ENCODE data around the gene ANKS1B.

Gene ANKS1B

DNA sequence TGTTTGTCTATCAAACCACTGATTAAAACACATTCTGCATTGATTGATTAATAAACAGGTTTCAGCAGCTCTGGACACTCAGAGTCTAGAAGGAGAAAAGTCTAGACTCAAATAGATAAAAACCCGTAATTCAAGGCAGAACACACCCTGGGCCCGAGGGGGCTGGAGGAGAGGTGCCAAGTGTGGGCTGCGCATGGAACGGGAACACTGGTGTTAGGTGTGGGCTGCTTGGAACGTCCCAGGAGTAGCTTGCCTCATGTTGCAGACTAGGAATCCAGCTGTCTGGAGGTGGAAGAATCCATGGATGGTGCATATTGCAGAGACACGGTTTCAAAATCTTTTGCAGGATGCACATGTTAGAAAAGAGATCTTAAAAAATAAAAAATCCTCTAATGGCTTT lies 1116.7 kb downstream of the ANKS1B start:
- TF ChIP-seq, protein P1, sequence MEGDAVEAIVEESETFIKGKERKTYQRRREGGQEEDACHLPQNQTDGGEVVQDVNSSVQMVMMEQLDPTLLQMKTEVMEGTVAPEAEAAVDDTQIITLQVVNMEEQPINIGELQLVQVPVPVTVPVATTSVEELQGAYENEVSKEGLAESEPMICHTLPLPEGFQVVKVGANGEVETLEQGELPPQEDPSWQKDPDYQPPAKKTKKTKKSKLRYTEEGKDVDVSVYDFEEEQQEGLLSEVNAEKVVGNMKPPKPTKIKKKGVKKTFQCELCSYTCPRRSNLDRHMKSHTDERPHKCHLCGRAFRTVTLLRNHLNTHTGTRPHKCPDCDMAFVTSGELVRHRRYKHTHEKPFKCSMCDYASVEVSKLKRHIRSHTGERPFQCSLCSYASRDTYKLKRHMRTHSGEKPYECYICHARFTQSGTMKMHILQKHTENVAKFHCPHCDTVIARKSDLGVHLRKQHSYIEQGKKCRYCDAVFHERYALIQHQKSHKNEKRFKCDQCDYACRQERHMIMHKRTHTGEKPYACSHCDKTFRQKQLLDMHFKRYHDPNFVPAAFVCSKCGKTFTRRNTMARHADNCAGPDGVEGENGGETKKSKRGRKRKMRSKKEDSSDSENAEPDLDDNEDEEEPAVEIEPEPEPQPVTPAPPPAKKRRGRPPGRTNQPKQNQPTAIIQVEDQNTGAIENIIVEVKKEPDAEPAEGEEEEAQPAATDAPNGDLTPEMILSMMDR (IDR thresholded peaks at IDR 0.05; ENCODE audit: low read length) = no peak
- no peak for TF ChIP-seq EZH2 (IDR thresholded peaks at IDR 0.05; ENCODE audit: borderline replicate concordance, low read length)
- H3K9me2 ChIP-seq (ENCODE audit: low read depth, low read length) = no peaks in the 10 kb centered on the region
- H3F3A ChIP-seq (ENCODE audit: insufficient read depth, low read length) = no peaks in the 10 kb centered on the region
- no peaks in the 10 kb centered on the region; the same call in 1 of the 2 replicates for H3K27me3 ChIP-seq (ENCODE audit: insufficient read depth, low read length)
- no peaks in the 10 kb centered on the region for H3K36me3 ChIP-seq (ENCODE audit: insufficient read depth, low read length)
- H2AFZ ChIP-seq (ENCODE audit: low read length) = no peak overlapping the region
- H3K9ac ChIP-seq (ENCODE audit: low read length) = no peak overlapping the region
- H3K4me3 ChIP-seq (ENCODE audit: low read depth, low read length, poor library complexity, severe bottlenecking) = no peak overlapping the region
- no peak overlapping the region for H3K4me2 ChIP-seq (ENCODE audit: low read length)
- no peaks in the 10 kb centered on the region for H3K4me1 ChIP-seq (ENCODE audit: insufficient read depth, low read length, severe bottlenecking)
- H3K9me3 ChIP-seq (ENCODE audit: low read length) = no peaks in the 10 kb centered on the region
- no peaks in the 10 kb centered on the region for H3K79me2 ChIP-seq (ENCODE audit: insufficient read depth, low read length)
- H4K20me1 ChIP-seq (ENCODE audit: insufficient read depth, low read length) = no peaks in the 10 kb centered on the region
- H3K27ac ChIP-seq (ENCODE audit: low read depth, low read length, poor library complexity, severe bottlenecking) = no peak overlapping the region

DNA sequence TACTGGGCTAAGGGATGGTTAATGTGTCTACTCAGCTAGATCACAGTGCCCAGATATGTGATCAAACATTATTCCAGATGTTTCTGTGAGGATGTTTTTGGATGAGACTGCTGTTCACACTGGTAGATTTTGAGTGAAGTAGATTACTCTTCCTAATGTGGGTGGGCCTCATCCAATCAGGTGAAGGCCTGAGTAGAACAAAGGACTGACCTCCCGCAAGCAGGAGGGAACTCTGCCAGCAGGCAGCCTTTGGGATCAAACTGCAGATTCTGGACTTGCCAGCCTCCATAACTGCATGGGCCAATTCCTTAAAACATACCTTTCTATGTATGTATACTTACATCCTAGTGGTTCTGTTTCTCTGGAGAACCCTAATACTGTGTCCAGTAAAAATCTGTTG lies 1120.4 kb downstream of the ANKS1B start:
- Histone ChIP-seq H2AFZ (ENCODE audit: low read length) (no peak overlapping the region), H3K9me2 (ENCODE audit: low read depth, low read length) (no peaks in the 10 kb centered on the region), H3K4me3 (ENCODE audit: low read depth, low read length, poor library complexity, severe bottlenecking) (no peak overlapping the region), H3K9ac (ENCODE audit: low read length) (no peak overlapping the region), H3K4me1 (ENCODE audit: insufficient read depth, low read length, severe bottlenecking) (no peaks in the 10 kb centered on the region), H3K27ac (ENCODE audit: low read depth, low read length, poor library complexity, severe bottlenecking) (no peak overlapping the region), H3K9me3 (ENCODE audit: low read length) (no peaks in the 10 kb centered on the region), H3K4me2 (ENCODE audit: low read length) (no peak overlapping the region), H4K20me1 (ENCODE audit: insufficient read depth, low read length) (no peaks in the 10 kb centered on the region), H3F3A (ENCODE audit: insufficient read depth, low read length) (no peaks in the 10 kb centered on the region), H3K79me2 (ENCODE audit: insufficient read depth, low read length) (no peaks in the 10 kb centered on the region), H3K36me3 (ENCODE audit: insufficient read depth, low read length) (no peaks in the 10 kb centered on the region), H3K27me3 (ENCODE audit: insufficient read depth, low read length) (no peaks in the 10 kb centered on the region; the same call in 1 of the 2 replicates)
- no peak for TF ChIP-seq EZH2 (IDR thresholded peaks at IDR 0.05; ENCODE audit: borderline replicate concordance, low read length)
- TF ChIP-seq, protein P1 (IDR thresholded peaks at IDR 0.05; ENCODE audit: low read length) = no peak

DNA sequence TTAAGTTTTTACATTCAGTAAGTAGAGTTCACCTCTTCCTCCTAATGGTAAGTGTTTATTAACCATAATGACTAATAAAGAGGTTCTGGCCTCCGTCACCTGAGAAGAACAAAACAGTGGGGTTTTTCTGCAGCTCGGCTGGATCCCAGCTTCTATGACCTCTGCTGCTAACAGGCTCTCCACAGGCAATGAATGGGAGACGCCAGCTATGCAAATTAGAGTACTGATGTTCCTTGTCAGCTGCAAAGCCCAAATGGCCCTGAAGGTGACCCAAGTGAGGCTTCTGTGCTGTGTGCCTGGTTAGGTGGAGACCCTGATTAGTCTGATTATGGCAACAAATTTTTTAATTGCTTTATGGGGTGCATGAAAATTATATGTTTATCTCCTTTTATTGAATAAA lies 1121.6 kb downstream of the ANKS1B start:
- Histone ChIP-seq H3K27ac (ENCODE audit: low read depth, low read length, poor library complexity, severe bottlenecking) (no peak overlapping the region), H3K4me3 (ENCODE audit: low read depth, low read length, poor library complexity, severe bottlenecking) (no peak overlapping the region), H3K79me2 (ENCODE audit: insufficient read depth, low read length) (no peaks in the 10 kb centered on the region), H2AFZ (ENCODE audit: low read length) (no peak overlapping the region), H4K20me1 (ENCODE audit: insufficient read depth, low read length) (no peaks in the 10 kb centered on the region), H3K36me3 (ENCODE audit: insufficient read depth, low read length) (no peaks in the 10 kb centered on the region), H3K9me3 (ENCODE audit: low read length) (no peaks in the 10 kb centered on the region), H3K9ac (ENCODE audit: low read length) (no peak overlapping the region), H3K4me1 (ENCODE audit: insufficient read depth, low read length, severe bottlenecking) (no peaks in the 10 kb centered on the region), H3K9me2 (ENCODE audit: low read depth, low read length) (no peaks in the 10 kb centered on the region), H3K27me3 (ENCODE audit: insufficient read depth, low read length) (no peaks in the 10 kb centered on the region), H3K4me2 (ENCODE audit: low read length) (no peak overlapping the region), H3F3A (ENCODE audit: insufficient read depth, low read length) (no peaks in the 10 kb centered on the region)
- TF ChIP-seq, protein P1 (IDR thresholded peaks at IDR 0.05; ENCODE audit: low read length) = no peak
- TF ChIP-seq EZH2 (IDR thresholded peaks at IDR 0.05; ENCODE audit: borderline replicate concordance, low read length) = no peak

Data from OCI-LY1 (cell line).